ENCODE measurements around the gene CCBE1.
A peak's percentile ranks its signal among the peaks of the same experiment; 100 is the strongest.

The CCBE1 gene

DNA sequence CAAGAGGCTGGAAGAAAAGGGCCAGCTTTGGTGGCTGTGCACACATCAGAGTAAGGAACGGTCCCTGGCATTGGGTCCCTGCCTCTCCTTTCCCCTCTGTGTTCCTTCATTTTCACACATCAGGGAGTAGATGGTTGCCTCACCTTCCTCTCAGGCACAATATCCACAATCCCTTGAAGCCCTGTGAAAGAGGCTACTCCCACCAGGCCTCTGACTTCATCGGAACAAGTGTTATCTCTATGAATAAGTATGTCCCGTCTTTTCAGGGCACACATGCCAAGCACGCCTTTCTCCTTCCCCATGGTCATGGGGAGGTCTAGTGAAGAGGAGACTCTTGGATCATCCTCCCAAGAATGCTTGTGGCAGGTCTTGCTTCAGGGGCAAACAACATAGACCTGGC is 277.0 kb downstream of the CCBE1 start:
- Histone ChIP-seq H3K27ac (no peak overlapping the region), H3K9me3 (replicated peaks in 1 of 11) (no peaks in the 10 kb centered on the region), H3K36me3 (no peaks in the 10 kb centered on the region), H4K20me1 (no peaks in the 10 kb centered on the region), H3K4me1 (no peaks in the 10 kb centered on the region), H3K27me3 (no peaks in the 10 kb centered on the region), H3K4me3 (no peak overlapping the region), H3K9ac (no peak overlapping the region), H3K4me2 (no peak overlapping the region)
- no peak for TF ChIP-seq Cebpa-rat (IDR thresholded peaks at IDR 0.05)

DNA sequence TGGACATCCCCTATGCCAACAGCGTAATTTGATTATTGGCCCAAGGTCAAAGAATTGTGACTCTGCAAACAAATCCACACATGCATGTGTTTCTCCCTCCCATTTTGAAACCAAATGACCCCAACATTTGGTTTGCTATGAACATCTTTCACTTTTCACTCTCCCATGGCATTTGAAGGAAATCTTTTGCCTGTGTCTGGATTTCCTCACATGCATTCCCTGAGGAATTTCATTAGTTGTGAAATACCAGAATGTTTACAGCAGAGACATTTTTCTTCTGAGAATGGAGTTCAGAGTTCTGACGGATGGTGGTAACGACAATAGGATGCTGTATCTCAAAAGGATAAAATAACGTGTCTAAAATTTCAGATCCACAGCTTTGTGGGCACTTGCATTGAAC is 277.8 kb downstream of the CCBE1 start:
- no peaks in the 10 kb centered on the region for H3K9me3 ChIP-seq (replicated peaks in 1 of 11)
- H4K20me1 ChIP-seq, result no peaks in the 10 kb centered on the region
- TF ChIP-seq Cebpa-rat (IDR thresholded peaks at IDR 0.05), result no peak
- H3K4me3 ChIP-seq, result no peak overlapping the region
- H3K27me3 ChIP-seq, result no peaks in the 10 kb centered on the region
- no peak overlapping the region for H3K9ac ChIP-seq
- H3K36me3 ChIP-seq, result no peaks in the 10 kb centered on the region
- no peaks in the 10 kb centered on the region for H3K4me1 ChIP-seq
- H3K27ac ChIP-seq, result no peak overlapping the region
- H3K4me2 ChIP-seq, result no peak overlapping the region

DNA sequence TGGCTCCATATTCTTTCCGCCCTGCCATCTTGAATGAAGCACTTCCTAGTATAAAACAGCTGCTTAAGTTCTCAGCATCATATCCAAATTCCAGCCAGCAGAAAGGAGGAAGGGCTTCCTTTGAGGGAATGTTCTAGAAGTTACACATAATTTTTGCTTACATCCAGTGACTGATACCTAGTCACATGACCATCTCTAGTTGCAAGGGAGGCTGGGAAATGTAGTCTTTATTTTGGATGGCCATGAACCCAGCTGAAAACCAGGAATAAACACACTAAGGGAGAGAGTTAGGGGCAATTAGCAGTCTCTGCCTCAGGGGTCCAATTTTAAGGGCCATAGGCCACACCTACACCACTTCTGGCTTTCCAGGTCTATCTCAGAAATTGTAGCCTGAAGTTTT is 280.4 kb downstream of the CCBE1 start:
- Histone ChIP-seq H3K27me3 (no peaks in the 10 kb centered on the region), H3K4me3 (no peak overlapping the region), H3K4me2 (no peak overlapping the region), H3K4me1 (no peaks in the 10 kb centered on the region), H3K9me3 (replicated peaks in 1 of 11) (no peaks in the 10 kb centered on the region), H3K9ac (no peak overlapping the region), H3K27ac (no peak overlapping the region), H4K20me1 (no peaks in the 10 kb centered on the region), H3K36me3 (no peaks in the 10 kb centered on the region)
- TF ChIP-seq Cebpa-rat (IDR thresholded peaks at IDR 0.05), result no peak

DNA sequence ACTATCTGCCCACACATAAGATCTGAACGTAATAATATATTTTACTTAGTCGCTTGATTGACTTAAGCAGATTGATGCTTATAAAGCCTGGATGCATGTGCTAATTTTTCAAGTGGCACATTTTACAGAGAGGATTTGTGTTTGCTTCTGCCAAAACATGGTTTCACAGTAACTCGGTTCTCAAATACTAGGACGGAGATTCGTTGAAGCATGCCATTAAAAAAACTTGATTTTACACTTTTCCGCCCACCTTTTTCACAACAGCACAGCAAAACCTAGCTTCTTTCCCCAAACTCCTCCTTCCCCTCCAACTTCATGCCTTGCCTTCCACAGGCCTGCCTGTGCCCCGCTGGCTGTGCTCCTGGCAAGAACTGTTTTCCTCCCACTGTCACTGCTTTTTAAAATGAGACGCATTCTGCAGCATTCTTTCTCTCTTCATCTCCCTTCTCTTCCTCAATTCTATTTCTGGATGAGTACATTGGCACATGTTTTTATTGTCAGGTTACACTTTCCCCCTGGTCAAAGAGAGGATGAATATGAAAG is 283.0 kb downstream of the CCBE1 start:
- no peak overlapping the region for H3K27ac ChIP-seq
- H3K4me3 ChIP-seq, result no peak overlapping the region
- H3K36me3 ChIP-seq, result no peaks in the 10 kb centered on the region
- no peaks in the 10 kb centered on the region for H3K27me3 ChIP-seq
- H3K4me2 ChIP-seq, result no peak overlapping the region
- no peaks in the 10 kb centered on the region for H3K4me1 ChIP-seq
- no peak overlapping the region for H3K9ac ChIP-seq
- no peak for TF ChIP-seq Cebpa-rat (IDR thresholded peaks at IDR 0.05)
- H3K9me3 ChIP-seq (replicated peaks in 1 of 11), result no peaks in the 10 kb centered on the region; a peak in 1 of 22 replicates
- H4K20me1 ChIP-seq, result no peaks in the 10 kb centered on the region

DNA sequence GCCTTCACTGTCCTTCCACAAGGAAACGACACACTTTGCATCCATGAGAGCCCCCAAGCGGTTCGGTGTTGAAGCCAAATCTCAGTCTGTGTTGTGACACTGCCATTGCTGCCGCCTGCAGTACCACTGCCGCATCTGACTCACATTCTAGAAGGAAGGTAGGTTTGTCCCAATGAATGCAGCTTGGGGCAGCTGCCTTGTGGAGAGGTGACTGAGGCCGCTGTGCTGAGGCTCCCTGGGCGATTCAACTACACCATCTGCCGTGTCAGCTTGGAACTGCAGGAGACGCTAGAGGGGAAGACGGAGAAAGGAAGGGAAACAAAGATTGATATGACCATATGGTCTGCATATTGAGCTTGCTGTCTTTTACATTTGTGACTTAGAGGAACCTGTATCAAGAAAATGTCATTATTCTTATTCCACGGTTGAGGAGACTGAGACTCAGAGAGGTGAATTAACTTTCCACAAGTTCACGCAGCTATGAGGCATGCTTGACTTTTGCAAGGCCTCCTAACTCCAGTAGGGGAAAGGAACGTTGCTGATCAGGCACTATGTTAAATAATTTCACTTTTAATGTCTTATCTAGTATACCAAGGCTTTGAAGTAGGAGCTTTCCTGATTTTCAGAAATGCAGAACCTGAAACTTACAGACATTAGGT is 294.7 kb downstream of the CCBE1 start:
- Histone ChIP-seq H4K20me1 (no peaks in the 10 kb centered on the region), H3K4me2 (no peak overlapping the region), H3K9ac (no peak overlapping the region), H3K36me3 (no peaks in the 10 kb centered on the region), H3K4me1 (no peaks in the 10 kb centered on the region), H3K9me3 (replicated peaks in 1 of 11) (no peaks in the 10 kb centered on the region), H3K27ac (no peak overlapping the region), H3K4me3 (no peak overlapping the region), H3K27me3 (no peaks in the 10 kb centered on the region)
- TF ChIP-seq Cebpa-rat (IDR thresholded peaks at IDR 0.05), result no peak

DNA sequence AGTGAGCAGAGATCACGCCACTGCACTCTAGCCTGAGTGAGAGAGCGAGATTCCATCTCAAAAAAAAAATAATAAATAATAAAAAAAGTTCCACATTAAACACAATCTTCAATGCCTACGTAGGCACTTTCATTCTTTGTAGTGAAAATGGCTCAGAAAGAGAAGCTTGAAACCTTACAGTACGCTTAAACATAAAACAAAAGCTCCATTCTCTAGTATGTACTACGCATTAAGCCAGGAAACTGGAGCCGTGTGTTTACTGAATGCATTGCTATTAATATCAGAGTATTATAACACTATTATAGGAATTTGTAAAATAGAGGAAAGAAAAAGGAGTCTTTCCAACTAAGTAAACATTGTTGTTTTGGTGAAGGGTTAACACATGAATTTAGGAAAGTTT is 296.8 kb downstream of the CCBE1 start:
- Histone ChIP-seq H3K36me3 (no peaks in the 10 kb centered on the region), H4K20me1 (no peaks in the 10 kb centered on the region), H3K4me2 (no peak overlapping the region), H3K27ac (no peak overlapping the region), H3K27me3 (no peaks in the 10 kb centered on the region), H3K9me3 (replicated peaks in 1 of 11) (no peaks in the 10 kb centered on the region), H3K4me1 (peaks cover 9 to 11% (median 9%) of the 10 kb centered on the region in 10 experiments), H3K4me3 (no peak overlapping the region), H3K9ac (no peak overlapping the region)
- no peak for TF ChIP-seq Cebpa-rat (IDR thresholded peaks at IDR 0.05)

DNA sequence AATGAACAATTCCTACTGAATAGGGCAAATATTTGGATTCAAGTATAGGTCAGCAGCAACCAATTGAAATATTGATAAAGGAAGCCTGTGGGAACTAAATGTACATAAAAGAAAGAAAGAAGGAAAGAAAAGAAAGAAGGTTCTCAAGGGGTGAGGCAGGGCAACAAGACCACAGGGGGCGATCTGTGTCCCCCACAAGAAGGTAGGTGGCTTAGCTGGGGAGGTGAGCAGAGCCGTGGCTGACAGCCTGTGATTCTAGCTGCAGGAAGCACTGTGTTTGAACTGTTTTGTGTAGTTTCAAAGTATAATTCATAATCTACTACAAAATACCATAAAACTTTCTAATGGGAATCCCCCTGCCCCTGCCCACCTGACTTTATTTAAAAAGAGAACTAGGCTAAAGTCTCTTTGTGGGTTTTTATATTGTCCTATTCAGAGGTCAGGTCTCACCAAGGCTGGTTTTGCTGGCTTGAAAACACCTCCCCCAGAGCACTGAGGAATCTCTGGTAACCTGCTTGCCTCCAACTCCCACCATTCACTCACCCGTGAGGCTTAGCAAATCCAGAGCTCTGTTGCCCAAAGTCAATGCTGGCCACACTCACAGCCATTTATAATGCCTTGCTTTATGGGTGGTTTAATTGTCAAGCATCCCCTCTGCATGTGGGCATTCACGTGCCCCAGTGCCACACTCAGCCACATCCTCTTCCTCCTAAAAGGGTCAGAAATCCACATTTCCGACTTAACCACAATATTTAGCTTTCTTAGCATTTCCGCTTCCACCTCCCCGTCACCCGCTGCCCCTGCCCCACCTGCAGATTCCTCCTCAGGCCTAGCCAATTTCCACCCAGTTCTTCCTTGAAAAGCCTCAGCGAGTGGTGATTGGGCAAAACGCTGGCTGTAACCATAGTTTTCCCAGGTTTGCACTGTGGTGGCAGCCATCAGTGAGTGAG is 301.7 kb downstream of the CCBE1 start:
- Histone ChIP-seq H3K4me2 (peak overlapping the region; percentile 58 to 80 (median 75)), H3K4me1 (peaks cover 14 to 18% (median 16%) of the 10 kb centered on the region in 10 experiments), H3K36me3 (no peaks in the 10 kb centered on the region), H3K27me3 (no peaks in the 10 kb centered on the region), H4K20me1 (no peaks in the 10 kb centered on the region), H3K4me3 (no peak overlapping the region), H3K9me3 (replicated peaks in 1 of 11) (no peaks in the 10 kb centered on the region), H3K27ac (peak overlapping the region in 7 of 11 experiments; percentile 29 to 53 (median 47); a peak in 10 of 22 replicates), H3K9ac (no peak overlapping the region)
- TF ChIP-seq Cebpa-rat (IDR thresholded peaks at IDR 0.05), result no peak

DNA sequence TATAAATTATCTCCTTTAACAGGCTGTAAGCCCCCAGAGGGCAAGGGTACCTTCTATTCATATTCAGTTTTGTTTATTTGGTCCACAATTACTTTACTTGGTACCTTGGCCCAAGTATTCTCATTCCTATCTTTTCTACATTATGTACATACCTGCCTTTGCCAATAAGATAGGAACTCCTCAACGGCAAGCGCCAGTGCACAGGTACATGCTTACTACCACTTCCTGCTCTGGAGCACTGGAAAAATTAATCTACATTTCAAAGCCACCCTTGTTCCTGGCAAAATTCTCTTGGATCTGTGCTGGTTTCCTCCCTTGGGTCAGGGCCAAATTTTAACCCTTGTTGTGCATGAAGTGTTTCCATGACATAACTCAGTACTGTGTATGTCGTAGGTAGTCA is 303.8 kb downstream of the CCBE1 start:
- Histone ChIP-seq H3K4me3 (no peak overlapping the region), H3K9me3 (replicated peaks in 1 of 11) (no peaks in the 10 kb centered on the region), H4K20me1 (no peaks in the 10 kb centered on the region), H3K27ac (no peak overlapping the region), H3K36me3 (no peaks in the 10 kb centered on the region), H3K9ac (no peak overlapping the region), H3K4me1 (peaks cover 18 to 36% (median 28%) of the 10 kb centered on the region in 10 experiments), H3K4me2 (no peak overlapping the region), H3K27me3 (no peaks in the 10 kb centered on the region)
- no peak for TF ChIP-seq Cebpa-rat (IDR thresholded peaks at IDR 0.05)

DNA sequence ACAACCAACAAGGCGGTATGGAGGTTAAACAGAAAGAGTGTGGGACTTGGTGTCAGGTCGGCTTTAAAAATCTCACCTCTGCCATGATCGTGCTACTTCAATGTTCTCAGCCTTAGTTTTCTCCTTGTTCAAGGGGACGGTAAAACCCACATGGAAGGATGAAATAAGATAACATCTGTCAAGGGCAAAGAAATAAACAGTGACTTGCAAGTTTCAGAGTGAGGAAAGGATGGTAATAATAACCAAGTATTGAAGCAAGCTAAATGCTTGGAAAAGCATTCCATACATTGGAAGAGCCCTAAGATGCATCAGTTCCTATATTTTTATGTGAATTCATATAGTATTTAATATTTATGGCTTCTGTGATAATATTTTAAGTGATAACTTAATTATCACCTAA is 308.4 kb downstream of the CCBE1 start:
- peak overlapping the region in 8 of 11 experiments; percentile 23 to 66 (median 44); a peak in 14 of 22 replicates for H3K4me2 ChIP-seq
- H3K36me3 ChIP-seq, result no peaks in the 10 kb centered on the region
- H3K27me3 ChIP-seq, result no peaks in the 10 kb centered on the region
- no peaks in the 10 kb centered on the region for H3K9me3 ChIP-seq (replicated peaks in 1 of 11)
- TF ChIP-seq Cebpa-rat (IDR thresholded peaks at IDR 0.05), result no peak
- no peaks in the 10 kb centered on the region for H4K20me1 ChIP-seq
- H3K27ac ChIP-seq, result peak overlapping the region in 7 of 11 experiments; percentile 6 to 70 (median 57); a peak in 9 of 22 replicates
- H3K4me1 ChIP-seq, result peaks cover 8 to 28% (median 19%) of the 10 kb centered on the region in 10 experiments; a peak in 19 of 20 replicates
- no peak overlapping the region for H3K4me3 ChIP-seq
- H3K9ac ChIP-seq, result no peak overlapping the region
